ENCODE results near the gene APC2.

DNA sequence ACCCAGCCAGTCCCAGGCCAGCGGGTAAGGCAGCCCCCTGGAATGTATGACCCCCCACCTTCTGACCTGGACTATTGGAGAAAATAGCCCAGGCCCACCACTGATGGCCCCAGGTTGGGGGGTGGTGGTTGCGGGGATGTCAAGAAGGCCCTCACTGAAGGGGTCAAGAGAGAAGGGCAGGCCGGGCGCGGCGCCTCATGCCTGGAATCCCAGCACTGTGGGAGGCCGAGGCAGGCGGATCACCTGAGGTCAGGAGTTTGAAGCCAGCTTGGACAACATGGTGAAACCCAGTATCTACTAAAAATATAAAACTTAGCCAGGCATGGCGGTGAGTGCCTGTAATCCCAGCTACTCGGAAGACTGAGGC, 64.4 kb downstream of the APC2 start:
- TF ChIP-seq, protein P1, sequence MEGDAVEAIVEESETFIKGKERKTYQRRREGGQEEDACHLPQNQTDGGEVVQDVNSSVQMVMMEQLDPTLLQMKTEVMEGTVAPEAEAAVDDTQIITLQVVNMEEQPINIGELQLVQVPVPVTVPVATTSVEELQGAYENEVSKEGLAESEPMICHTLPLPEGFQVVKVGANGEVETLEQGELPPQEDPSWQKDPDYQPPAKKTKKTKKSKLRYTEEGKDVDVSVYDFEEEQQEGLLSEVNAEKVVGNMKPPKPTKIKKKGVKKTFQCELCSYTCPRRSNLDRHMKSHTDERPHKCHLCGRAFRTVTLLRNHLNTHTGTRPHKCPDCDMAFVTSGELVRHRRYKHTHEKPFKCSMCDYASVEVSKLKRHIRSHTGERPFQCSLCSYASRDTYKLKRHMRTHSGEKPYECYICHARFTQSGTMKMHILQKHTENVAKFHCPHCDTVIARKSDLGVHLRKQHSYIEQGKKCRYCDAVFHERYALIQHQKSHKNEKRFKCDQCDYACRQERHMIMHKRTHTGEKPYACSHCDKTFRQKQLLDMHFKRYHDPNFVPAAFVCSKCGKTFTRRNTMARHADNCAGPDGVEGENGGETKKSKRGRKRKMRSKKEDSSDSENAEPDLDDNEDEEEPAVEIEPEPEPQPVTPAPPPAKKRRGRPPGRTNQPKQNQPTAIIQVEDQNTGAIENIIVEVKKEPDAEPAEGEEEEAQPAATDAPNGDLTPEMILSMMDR (IDR thresholded peaks at IDR 0.05), result no peak
- TF ChIP-seq TEAD1 (CRISPR knock-in tag; IDR thresholded peaks at IDR 0.05), result no peak
- TF ChIP-seq ELF4 (CRISPR knock-in tag; IDR thresholded peaks at IDR 0.05; ENCODE audit: low read depth), result no peak
- TF ChIP-seq NFYB (CRISPR knock-in tag; conservative IDR thresholded peaks at IDR 0.05; ENCODE audit: low read depth), result no peak
- TF ChIP-seq, protein P2, sequence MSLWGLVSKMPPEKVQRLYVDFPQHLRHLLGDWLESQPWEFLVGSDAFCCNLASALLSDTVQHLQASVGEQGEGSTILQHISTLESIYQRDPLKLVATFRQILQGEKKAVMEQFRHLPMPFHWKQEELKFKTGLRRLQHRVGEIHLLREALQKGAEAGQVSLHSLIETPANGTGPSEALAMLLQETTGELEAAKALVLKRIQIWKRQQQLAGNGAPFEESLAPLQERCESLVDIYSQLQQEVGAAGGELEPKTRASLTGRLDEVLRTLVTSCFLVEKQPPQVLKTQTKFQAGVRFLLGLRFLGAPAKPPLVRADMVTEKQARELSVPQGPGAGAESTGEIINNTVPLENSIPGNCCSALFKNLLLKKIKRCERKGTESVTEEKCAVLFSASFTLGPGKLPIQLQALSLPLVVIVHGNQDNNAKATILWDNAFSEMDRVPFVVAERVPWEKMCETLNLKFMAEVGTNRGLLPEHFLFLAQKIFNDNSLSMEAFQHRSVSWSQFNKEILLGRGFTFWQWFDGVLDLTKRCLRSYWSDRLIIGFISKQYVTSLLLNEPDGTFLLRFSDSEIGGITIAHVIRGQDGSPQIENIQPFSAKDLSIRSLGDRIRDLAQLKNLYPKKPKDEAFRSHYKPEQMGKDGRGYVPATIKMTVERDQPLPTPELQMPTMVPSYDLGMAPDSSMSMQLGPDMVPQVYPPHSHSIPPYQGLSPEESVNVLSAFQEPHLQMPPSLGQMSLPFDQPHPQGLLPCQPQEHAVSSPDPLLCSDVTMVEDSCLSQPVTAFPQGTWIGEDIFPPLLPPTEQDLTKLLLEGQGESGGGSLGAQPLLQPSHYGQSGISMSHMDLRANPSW (CRISPR knock-in tag; conservative IDR thresholded peaks at IDR 0.05; ENCODE audit: low read depth), result no peak
- no peak for TF ChIP-seq ZNF138 (CRISPR knock-in tag; conservative IDR thresholded peaks at IDR 0.05)
- TF ChIP-seq MYBL2 (CRISPR knock-in tag; IDR thresholded peaks at IDR 0.05), result no peak
- TF ChIP-seq JUN (CRISPR knock-in tag; IDR thresholded peaks at IDR 0.05), result no peak
- TF ChIP-seq, protein P3, sequence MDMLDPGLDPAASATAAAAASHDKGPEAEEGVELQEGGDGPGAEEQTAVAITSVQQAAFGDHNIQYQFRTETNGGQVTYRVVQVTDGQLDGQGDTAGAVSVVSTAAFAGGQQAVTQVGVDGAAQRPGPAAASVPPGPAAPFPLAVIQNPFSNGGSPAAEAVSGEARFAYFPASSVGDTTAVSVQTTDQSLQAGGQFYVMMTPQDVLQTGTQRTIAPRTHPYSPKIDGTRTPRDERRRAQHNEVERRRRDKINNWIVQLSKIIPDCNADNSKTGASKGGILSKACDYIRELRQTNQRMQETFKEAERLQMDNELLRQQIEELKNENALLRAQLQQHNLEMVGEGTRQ (CRISPR knock-in tag; IDR thresholded peaks at IDR 0.05), result no peak
- no peak for TF ChIP-seq SP1 (CRISPR knock-in tag; conservative IDR thresholded peaks at IDR 0.05)

Measured in WTC11 (cell line).